IMR-90 (cell line): ENCODE data around the gene KDM4B. TPM values are rescaled to one million over a fixed set of nuclear protein-coding genes. Genes with fewer than 3 reads are reported as not detected.

Source experiments
- ATAC-seq: fragments of 200-7000 bp; cut with Tn5 transposase; 2 replicates; pipeline ENCODE4 v1.9.1; 2020; ENCODE audit warnings: low read depth, mild to moderate bottlenecking, moderate library complexity
- BruUV-seq: library from RNA; stranded (reverse); fragments of 400-500 nt; replicated peaks from 2 replicates; lab custom pipeline; 2021; lab: Mats Ljungman, UMichigan
- CTCF ChIA-PET: fragments of 300-600 bp; formaldehyde crosslinking; extraction: SDS; loops from one replicate; lab custom pipeline; 2021; ENCODE audit warnings: antibody characterized with exemption; lab: Yijun Ruan, JAX
- POLR2A ChIA-PET: fragments of 300-600 bp; sonication (Branson Sonifier 250); formaldehyde crosslinking; loops from one replicate; lab custom pipeline; 2022; ENCODE audit warnings: antibody characterized with exemption; ENCODE audit not compliant: unreplicated experiment; lab: Charles Lee
- DNase-seq: peaks from one replicate; pipeline ENCODE4 v3.0.0; 2013
- H2AFZ ChIP-seq: replicated peaks from 2 replicates; pipeline ENCODE3; 2013; ENCODE audit warnings: low read length, mild to moderate bottlenecking; ENCODE audit not compliant: poor library complexity
- H2AK5ac ChIP-seq: 2 replicates; pipeline ENCODE4 v1.6.1; 2013; ENCODE audit warnings: low read depth, low read length, inconsistent platforms
- H2AK9ac ChIP-seq: replicated peaks from 2 replicates; pipeline ENCODE3; 2013; ENCODE audit warnings: mild to moderate bottlenecking, low read depth, low read length, moderate library complexity; ENCODE audit not compliant: poor library complexity
- H2BK120ac ChIP-seq: 2 replicates; pipeline ENCODE4 v1.6.1; 2013; ENCODE audit warnings: low read depth, low read length, inconsistent platforms
- H2BK15ac ChIP-seq: 3 replicates; pipeline ENCODE4 v1.6.1; 2013; ENCODE audit warnings: low read depth, low read length, inconsistent platforms
- H2BK20ac ChIP-seq: 2 replicates; pipeline ENCODE4 v1.6.1; 2013; ENCODE audit warnings: low read depth, mild to moderate bottlenecking, inconsistent platforms, low read length, moderate library complexity
- H2BK5ac ChIP-seq: 2 replicates; pipeline ENCODE4 v1.6.1; 2013; ENCODE audit warnings: mild to moderate bottlenecking, low read depth, low read length, inconsistent platforms; ENCODE audit not compliant: poor library complexity, severe bottlenecking
- H3K14ac ChIP-seq: replicated peaks from 2 replicates; pipeline ENCODE4 v1.6.1; 2013; ENCODE audit warnings: low read depth, low read length, inconsistent platforms
- H3K18ac ChIP-seq: 2 replicates; pipeline ENCODE4 v1.6.1; 2013; ENCODE audit warnings: low read depth, low read length, control low read depth
- H3K23ac ChIP-seq: 2 replicates; pipeline ENCODE4 v1.6.1; 2013; ENCODE audit warnings: low read depth, low read length, inconsistent platforms
- H3K27ac ChIP-seq: 2 replicates; pipeline ENCODE4 v1.5.1; 2013; ENCODE audit warnings: mild to moderate bottlenecking, control low read depth, low read length; ENCODE audit not compliant: insufficient read depth
- H3K27me3 ChIP-seq: 2 replicates; pipeline ENCODE4 v1.6.1; 2013; ENCODE audit warnings: low read length; ENCODE audit not compliant: control insufficient read depth, insufficient read depth
- H3K36me3 ChIP-seq: 2 replicates; pipeline ENCODE4 v1.6.1; 2013; ENCODE audit warnings: low read length, mixed read lengths; ENCODE audit not compliant: control insufficient read depth, insufficient read depth
- H3K4ac ChIP-seq: 2 replicates; pipeline ENCODE4 v1.6.1; 2013; ENCODE audit warnings: low read depth, low read length, inconsistent platforms
- H3K4me1 ChIP-seq: 2 replicates; pipeline ENCODE4 v1.6.1; 2013; ENCODE audit warnings: low read length, mixed read lengths; ENCODE audit not compliant: control insufficient read depth, insufficient read depth
- H3K4me2 ChIP-seq: 2 replicates; pipeline ENCODE4 v1.6.1; 2013; ENCODE audit warnings: low read depth, mild to moderate bottlenecking, control low read depth, low read length, moderate library complexity
- H3K4me3 ChIP-seq: 2 replicates; pipeline ENCODE4 v1.5.1; 2013; ENCODE audit warnings: low read depth, mild to moderate bottlenecking, control low read depth, low read length, moderate library complexity; ENCODE audit not compliant: insufficient read depth
- H3K56ac ChIP-seq: 2 replicates; pipeline ENCODE4 v1.6.1; 2013; ENCODE audit warnings: low read length, inconsistent platforms; ENCODE audit not compliant: insufficient read depth; ENCODE audit errors: extremely low read depth
- H3K79me1 ChIP-seq, 2 experiments: 2 replicates each; pipeline ENCODE4 v1.6.1; 2013; ENCODE audit warnings: low read length in 2 of 2, inconsistent platforms in 1 of 2, low read depth in 1 of 2
- H3K9ac ChIP-seq: 2 replicates; pipeline ENCODE4 v1.6.1; 2013; ENCODE audit warnings: low read depth, low read length, control low read depth
- H3K9me1 ChIP-seq: 2 replicates; pipeline ENCODE4 v1.6.1; 2013; ENCODE audit warnings: low read length, inconsistent platforms; ENCODE audit not compliant: insufficient read depth
- H3K9me3 ChIP-seq: 2 replicates; pipeline ENCODE4 v1.6.1; 2013; ENCODE audit warnings: low read length; ENCODE audit not compliant: control insufficient read depth, insufficient read depth
- H4K20me1 ChIP-seq: 2 replicates; pipeline ENCODE4 v1.6.1; 2013; ENCODE audit warnings: low read length, inconsistent platforms; ENCODE audit not compliant: insufficient read depth
- H4K5ac ChIP-seq: 2 replicates; pipeline ENCODE4 v1.6.1; 2013; ENCODE audit warnings: mild to moderate bottlenecking, low read depth, low read length, control low read depth
- H4K8ac ChIP-seq, 2 experiments: 2 replicates each; pipeline ENCODE4 v1.6.1; 2013; ENCODE audit warnings: low read depth in 2 of 2, low read length in 2 of 2, control low read depth in 1 of 2, inconsistent platforms in 1 of 2
- H4K91ac ChIP-seq: 2 replicates; pipeline ENCODE4 v1.6.1; 2013; ENCODE audit warnings: low read depth, low read length, inconsistent platforms; ENCODE audit not compliant: insufficient read depth
- BHLHE40 ChIP-seq: fragments of 150-350 bp; IDR thresholded peaks from 2 replicates; pipeline ENCODE4 v1.6.1; 2016; ENCODE audit warnings: mild to moderate bottlenecking, low read depth, low read length
- CEBPB ChIP-seq: IDR thresholded peaks from 2 replicates; pipeline ENCODE4 v1.6.1; 2012; ENCODE audit warnings: low read depth, low read length, improper control_type of control experiment
- ELK1 ChIP-seq: fragments of 150-350 bp; IDR thresholded peaks from 2 replicates; pipeline ENCODE4 v1.6.1; 2016; ENCODE audit warnings: low read depth, mild to moderate bottlenecking, low read length, moderate library complexity, borderline replicate concordance
- FOS ChIP-seq: fragments of 150-350 bp; IDR thresholded peaks from 2 replicates; pipeline ENCODE4 v1.6.1; 2016; ENCODE audit warnings: low read depth, low read length
- MAFK ChIP-seq: IDR thresholded peaks from 2 replicates; pipeline ENCODE4 v1.6.1; 2012; ENCODE audit warnings: low read depth, low read length, improper control_type of control experiment
- MAZ ChIP-seq: IDR thresholded peaks from 2 replicates; pipeline ENCODE4 v1.6.1; 2012; ENCODE audit warnings: low read depth, mild to moderate bottlenecking, low read length, improper control_type of control experiment, moderate library complexity, borderline replicate concordance
- MXI1 ChIP-seq: IDR thresholded peaks from 2 replicates; pipeline ENCODE4 v1.6.1; 2012; ENCODE audit warnings: low read depth, mild to moderate bottlenecking, low read length, moderate library complexity, borderline replicate concordance
- POLR2A ChIP-seq: IDR thresholded peaks from 2 replicates; pipeline ENCODE4 v1.6.1; 2012; ENCODE audit warnings: mild to moderate bottlenecking, low read depth, low read length
- RAD21 ChIP-seq: IDR thresholded peaks from 2 replicates; pipeline ENCODE4 v1.6.1; 2012; ENCODE audit warnings: low read length, improper control_type of control experiment
- USF2 ChIP-seq: fragments of 150-350 bp; IDR thresholded peaks from 2 replicates; pipeline ENCODE4 v1.6.1; 2017; ENCODE audit warnings: mild to moderate bottlenecking, antibody characterized with exemption, low read length, low read depth
- WGBS, 2 experiments: methylation state at CpG; one replicate each; pipeline versions ENCODE4 v1.1.5 to v1.1.7; 2013; ENCODE audit warnings: missing lambda C conversion rate in 2 of 2; ENCODE audit not compliant: insufficient read length in 1 of 2; ENCODE audit errors: extremely low coverage in 2 of 2; 5-methylcytosine and 5-hydroxymethylcytosine counted together
- dilution Hi-C: fragments of 300-500 bp; cut with HindIII; formaldehyde crosslinking; loops from one replicate; pipeline ENCODE4 v1.14.3; 2018; ENCODE audit warnings: low sequenced_read_pairs; ENCODE audit not compliant: unreplicated experiment
- in situ Hi-C: fragments of 300-500 bp; cut with MboI; formaldehyde crosslinking; loops from 3 replicates; pipeline ENCODE4 v1.14.3; 2019; ENCODE audit warnings: low sequenced_read_pairs, inconsistent platforms, mixed read lengths
- intact Hi-C: fragments of 100-400 bp; cut with micrococcal nuclease; formaldehyde crosslinking; loops from 2 replicates; pipeline ENCODE4 v1.10.0; 2022
- polyA plus RNA-seq, 3 experiments: library from polyadenylated mRNA; depleted of rRNA; stranded (reverse); fragments of >200 nt; gene quantifications; 2 replicates each; pipeline ENCODE4 v1.2.3, GENCODE V29; 2012; ENCODE audit warnings: low replicate concordance in 1 of 3
- total RNA-seq: library from RNA; depleted of rRNA; stranded (reverse); fragments of >200 nt; gene quantifications from 2 replicates; pipeline ENCODE4 v1.2.3, GENCODE V29; 2012
- TF ChIP-seq, protein P1 (sequence below): conservative IDR thresholded peaks from 2 replicates; pipeline ENCODE4 v1.5.1; 2012; ENCODE audit warnings: mild to moderate bottlenecking, low read depth, low read length, improper control_type of control experiment

The KDM4B gene
- total and polyA plus RNA-seq, 2 of the 4 experiments (the other 2 are of a cell fraction) = 5.0 to 17.9 TPM

- no peak overlapping the region for H4K8ac ChIP-seq
- DNase-seq = no peak
- no peak overlapping the region for H3K23ac ChIP-seq
- H3K9me3 ChIP-seq = peaks cover 3% of the 10 kb centered on the region
- H3K4me1 ChIP-seq = no peaks in the 10 kb centered on the region; the same call in 1 of the 2 replicates
- H3K9me1 ChIP-seq = no peaks in the 10 kb centered on the region
- ATAC-seq = no peak
- H2BK15ac ChIP-seq = no peak overlapping the region
- H3K56ac ChIP-seq = no peak overlapping the region
- TF ChIP-seq ELK1 = no peak
- TF ChIP-seq RAD21 = no peak
- TF ChIP-seq POLR2A = no peak
- no peak for TF ChIP-seq FOS
- no peak for TF ChIP-seq CEBPB
- TF ChIP-seq BHLHE40 = no peak
- TF ChIP-seq, protein P1, sequence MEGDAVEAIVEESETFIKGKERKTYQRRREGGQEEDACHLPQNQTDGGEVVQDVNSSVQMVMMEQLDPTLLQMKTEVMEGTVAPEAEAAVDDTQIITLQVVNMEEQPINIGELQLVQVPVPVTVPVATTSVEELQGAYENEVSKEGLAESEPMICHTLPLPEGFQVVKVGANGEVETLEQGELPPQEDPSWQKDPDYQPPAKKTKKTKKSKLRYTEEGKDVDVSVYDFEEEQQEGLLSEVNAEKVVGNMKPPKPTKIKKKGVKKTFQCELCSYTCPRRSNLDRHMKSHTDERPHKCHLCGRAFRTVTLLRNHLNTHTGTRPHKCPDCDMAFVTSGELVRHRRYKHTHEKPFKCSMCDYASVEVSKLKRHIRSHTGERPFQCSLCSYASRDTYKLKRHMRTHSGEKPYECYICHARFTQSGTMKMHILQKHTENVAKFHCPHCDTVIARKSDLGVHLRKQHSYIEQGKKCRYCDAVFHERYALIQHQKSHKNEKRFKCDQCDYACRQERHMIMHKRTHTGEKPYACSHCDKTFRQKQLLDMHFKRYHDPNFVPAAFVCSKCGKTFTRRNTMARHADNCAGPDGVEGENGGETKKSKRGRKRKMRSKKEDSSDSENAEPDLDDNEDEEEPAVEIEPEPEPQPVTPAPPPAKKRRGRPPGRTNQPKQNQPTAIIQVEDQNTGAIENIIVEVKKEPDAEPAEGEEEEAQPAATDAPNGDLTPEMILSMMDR = no peak
- TF ChIP-seq MXI1 = no peak
- no peak for TF ChIP-seq MAFK
- no peak for TF ChIP-seq USF2
- TF ChIP-seq MAZ = no peak
- H3K18ac ChIP-seq = no peak overlapping the region
- H3K27ac ChIP-seq = no peak overlapping the region
- H3K36me3 ChIP-seq = peaks cover 28% of the 10 kb centered on the region
- H2AK5ac ChIP-seq = no peak overlapping the region
- no peak overlapping the region for H2BK120ac ChIP-seq
- CTCF ChIA-PET = no interaction called here
- H2BK5ac ChIP-seq = no peak overlapping the region
- no peak overlapping the region for H3K9ac ChIP-seq
- no peak overlapping the region for H2AFZ ChIP-seq
- no peak overlapping the region for H2BK20ac ChIP-seq
- H3K14ac ChIP-seq = no peak overlapping the region
- H4K20me1 ChIP-seq = peaks cover 26% of the 10 kb centered on the region
- in situ Hi-C loops = no loop called here
- no peak overlapping the region for H4K91ac ChIP-seq
- 85% methylated on average over 15 of the region's 31 CpGs; no CpG with 5 or more reads in 1 of the 2 experiments for WGBS, 2 experiments
- H3K79me1 ChIP-seq = peaks cover 7 to 24% of the 10 kb centered on the region in 2 experiments; a peak in 3 of 4 replicates
- H3K4me3 ChIP-seq = no peak overlapping the region
- dilution Hi-C loops = no loop called here
- H3K4me2 ChIP-seq = no peak overlapping the region
- no peak overlapping the region for H3K4ac ChIP-seq
- BruUV-seq = no TSS peak
- H4K5ac ChIP-seq = no peak overlapping the region
- H2AK9ac ChIP-seq = no peak overlapping the region
- POLR2A ChIA-PET = no interaction called here
- intact Hi-C loops = no loop called here
- H3K27me3 ChIP-seq = no peaks in the 10 kb centered on the region
These were observed 124.5 kb downstream of the KDM4B start for GRCh38 chr19:5093297-5093928.
